Mucosa of stomach (tissue), 1 donor: ENCODE measurements around the gene STIP1.

Experiments used
- H3K27me3 ChIP-seq: one replicate; pipeline ENCODE4 v1.7.0; 2013; ENCODE audit warnings: mild to moderate bottlenecking, low read length; ENCODE audit not compliant: control insufficient read depth, insufficient read depth
- H3K36me3 ChIP-seq: one replicate; pipeline ENCODE4 v1.7.0; 2013; ENCODE audit warnings: low read length; ENCODE audit not compliant: control insufficient read depth, insufficient read depth
- H3K4me1 ChIP-seq: one replicate; pipeline ENCODE4 v1.7.0; 2013; ENCODE audit warnings: mild to moderate bottlenecking, low read length; ENCODE audit not compliant: control insufficient read depth, insufficient read depth
- H3K4me3 ChIP-seq: one replicate; pipeline ENCODE4 v1.7.0; 2013; ENCODE audit warnings: low read length
- H3K9ac ChIP-seq: one replicate; pipeline ENCODE4 v1.7.0; 2013; ENCODE audit warnings: mild to moderate bottlenecking, low read length, moderate library complexity
- H3K9me3 ChIP-seq: one replicate; pipeline ENCODE4 v1.7.0; 2013; ENCODE audit warnings: mild to moderate bottlenecking, low read length, moderate library complexity; ENCODE audit not compliant: control insufficient read depth
- donor health status: Pancreatic carcinoma.

The STIP1 gene

GRCh38 chr11:64165481-64165841 lies 20.5 kb upstream of the STIP1 start:
- H3K4me1 ChIP-seq: peaks cover 16% of the 10 kb centered on the region

GRCh38 chr11:64165842-64166635 lies 19.9 kb upstream of the STIP1 start, which contains the start of gene MACROD1:
TSS of gene MACROD1 (minus strand) at chr11:64166113. CDS start at chr11:64165994, 119 bp downstream.
- H3K4me1 ChIP-seq: peaks cover 16% of the 10 kb centered on the region
- no peaks in the 10 kb centered on the region for H3K27me3 ChIP-seq
- H3K9ac ChIP-seq: peak within 1 kb of the TSS; percentile 25
- no peaks in the 10 kb centered on the region for H3K36me3 ChIP-seq
- H3K4me3 ChIP-seq: peak within 1 kb of the TSS; percentile 60
- H3K9me3 ChIP-seq: no peaks in the 10 kb centered on the region

More at GRCh38 chr11:64165481-64165841, 20.5 kb upstream of the STIP1 start:
- Histone ChIP-seq H3K27me3 (no peaks in the 10 kb centered on the region), H3K4me3 (peak overlapping the region; percentile 47), H3K9ac (peak overlapping the region; percentile 25), H3K36me3 (no peaks in the 10 kb centered on the region), H3K9me3 (no peaks in the 10 kb centered on the region)

- Histone ChIP-seq H3K4me3 (no peak overlapping the region), H3K27me3 (no peaks in the 10 kb centered on the region), H3K9ac (no peak overlapping the region), H3K4me1 (peaks cover 5% of the 10 kb centered on the region), H3K36me3 (no peaks in the 10 kb centered on the region), H3K9me3 (no peaks in the 10 kb centered on the region)
Observed at GRCh38 chr11:64170419-64170818, 15.6 kb upstream of the STIP1 start.

GRCh38 chr11:64173616-64174355 lies 12.2 kb upstream of the STIP1 start:
- no peaks in the 10 kb centered on the region for H3K4me1 ChIP-seq
- H3K36me3 ChIP-seq: no peaks in the 10 kb centered on the region
- H3K27me3 ChIP-seq: no peaks in the 10 kb centered on the region
- no peaks in the 10 kb centered on the region for H3K9me3 ChIP-seq
- H3K4me3 ChIP-seq: no peak overlapping the region
- no peak overlapping the region for H3K9ac ChIP-seq

- H3K9ac ChIP-seq: no peak overlapping the region
- H3K4me1 ChIP-seq: peaks cover 13% of the 10 kb centered on the region
- H3K36me3 ChIP-seq: no peaks in the 10 kb centered on the region
- no peaks in the 10 kb centered on the region for H3K27me3 ChIP-seq
- no peak overlapping the region for H3K4me3 ChIP-seq
- no peaks in the 10 kb centered on the region for H3K9me3 ChIP-seq
Observed at GRCh38 chr11:64176751-64177150, 9.2 kb upstream of the STIP1 start.

GRCh38 chr11:64178203-64178602 lies 7.8 kb upstream of the STIP1 start:
- no peak overlapping the region for H3K9ac ChIP-seq
- H3K36me3 ChIP-seq: no peaks in the 10 kb centered on the region
- H3K4me3 ChIP-seq: no peak overlapping the region
- H3K4me1 ChIP-seq: peaks cover 16% of the 10 kb centered on the region
- no peaks in the 10 kb centered on the region for H3K27me3 ChIP-seq
- no peaks in the 10 kb centered on the region for H3K9me3 ChIP-seq

GRCh38 chr11:64178951-64179639 lies 6.9 kb upstream of the STIP1 start:
- no peaks in the 10 kb centered on the region for H3K9me3 ChIP-seq
- H3K4me1 ChIP-seq: peaks cover 21% of the 10 kb centered on the region
- H3K9ac ChIP-seq: no peak overlapping the region
- H3K4me3 ChIP-seq: no peak overlapping the region
- no peaks in the 10 kb centered on the region for H3K36me3 ChIP-seq
- no peaks in the 10 kb centered on the region for H3K27me3 ChIP-seq

- no peaks in the 10 kb centered on the region for H3K9me3 ChIP-seq
- no peak overlapping the region for H3K4me3 ChIP-seq
- peak overlapping the region; percentile 52 for H3K9ac ChIP-seq
- H3K4me1 ChIP-seq: peaks cover 31% of the 10 kb centered on the region
- no peaks in the 10 kb centered on the region for H3K36me3 ChIP-seq
- H3K27me3 ChIP-seq: no peaks in the 10 kb centered on the region
Observed at GRCh38 chr11:64180891-64181290, 5.1 kb upstream of the STIP1 start.

GRCh38 chr11:64181506-64182411 lies 4.2 kb upstream of the STIP1 start:
- no peaks in the 10 kb centered on the region for H3K27me3 ChIP-seq
- H3K4me3 ChIP-seq: no peak overlapping the region
- H3K9ac ChIP-seq: peak overlapping the region; percentile 52
- H3K4me1 ChIP-seq: peaks cover 31% of the 10 kb centered on the region
- no peaks in the 10 kb centered on the region for H3K36me3 ChIP-seq
- no peaks in the 10 kb centered on the region for H3K9me3 ChIP-seq

GRCh38 chr11:64183890-64184289 lies 2.1 kb upstream of the STIP1 start:
- Histone ChIP-seq H3K9me3 (no peaks in the 10 kb centered on the region), H3K27me3 (no peaks in the 10 kb centered on the region), H3K9ac (no peak overlapping the region), H3K4me1 (peaks cover 38% of the 10 kb centered on the region), H3K36me3 (no peaks in the 10 kb centered on the region), H3K4me3 (no peak overlapping the region)

GRCh38 chr11:64185175-64185692 lies 737 bp upstream of the STIP1 start:
- Histone ChIP-seq H3K36me3 (no peaks in the 10 kb centered on the region), H3K4me1 (peaks cover 38% of the 10 kb centered on the region), H3K9me3 (no peaks in the 10 kb centered on the region), H3K27me3 (no peaks in the 10 kb centered on the region), H3K4me3 (peak overlapping the region; percentile 83), H3K9ac (peak overlapping the region; percentile 83)
